Esophagus muscularis mucosa (tissue), 4 donors: ENCODE measurements around the gene CHCHD5.

Source experiments
- CTCF ChIP-seq, 3 experiments: fragments of 200-600 bp in 2 of 3; fragments of 450-650 bp in 1 of 3; sonication (generic) in 2 of 3; IDR thresholded peaks; one replicate each; pipeline ENCODE4 v1.5.1; 2017 to 2019; ENCODE audit warnings: antibody characterized with exemption in 3 of 3, mild to moderate bottlenecking in 2 of 3, moderate library complexity in 1 of 3
- EP300 ChIP-seq: sonication (generic); formaldehyde crosslinking; IDR thresholded peaks from one replicate; pipeline ENCODE4 v1.6.1; 2017; ENCODE audit warnings: antibody characterized with exemption
- POLR2A ChIP-seq: fragments of 450-650 bp; IDR thresholded peaks from one replicate; pipeline ENCODE4 v1.6.1; 2017; ENCODE audit warnings: antibody characterized with exemption, moderate library complexity, mild to moderate bottlenecking, low read depth
- POLR2AphosphoS5 ChIP-seq, 2 donors: sonication (generic); formaldehyde crosslinking; IDR thresholded peaks; one replicate each; pipeline ENCODE4 v1.6.1; 2017; ENCODE audit warnings: antibody characterized with exemption in 2 of 2

GRCh38 chr2:112584891-112585250 is 462 bp downstream of the CHCHD5 start:
- TF ChIP-seq CTCF (IDR thresholded peaks at IDR 0.05) = no peak
- no peak for TF ChIP-seq EP300
- TF ChIP-seq POLR2AphosphoS5 (IDR thresholded peaks at IDR 0.05) = no peak
- no peak for TF ChIP-seq POLR2A
